Measurements from ENCODE around the gene LRIG3.

Gene LRIG3

DNA sequence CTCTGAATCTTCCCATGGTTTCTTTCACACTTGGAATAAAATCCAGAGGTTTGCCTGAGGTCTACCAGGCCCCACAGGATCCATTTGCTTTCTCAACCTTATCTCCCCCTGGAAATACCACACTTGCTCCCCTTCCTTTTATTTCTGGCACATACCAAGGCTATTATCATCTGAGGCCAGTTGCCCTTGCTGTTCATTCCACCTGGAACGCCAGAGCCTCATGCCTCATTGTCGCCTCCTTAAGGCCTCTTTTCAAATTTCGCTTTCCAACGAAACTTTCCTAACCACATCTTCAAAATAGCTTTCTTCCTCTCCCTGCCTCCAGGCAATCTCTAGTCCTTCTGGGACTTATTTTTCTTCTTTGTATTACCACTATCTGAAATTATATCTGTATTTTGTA lies 11.2 kb upstream of the LRIG3 start:
- no peak for DNase-seq

DNA sequence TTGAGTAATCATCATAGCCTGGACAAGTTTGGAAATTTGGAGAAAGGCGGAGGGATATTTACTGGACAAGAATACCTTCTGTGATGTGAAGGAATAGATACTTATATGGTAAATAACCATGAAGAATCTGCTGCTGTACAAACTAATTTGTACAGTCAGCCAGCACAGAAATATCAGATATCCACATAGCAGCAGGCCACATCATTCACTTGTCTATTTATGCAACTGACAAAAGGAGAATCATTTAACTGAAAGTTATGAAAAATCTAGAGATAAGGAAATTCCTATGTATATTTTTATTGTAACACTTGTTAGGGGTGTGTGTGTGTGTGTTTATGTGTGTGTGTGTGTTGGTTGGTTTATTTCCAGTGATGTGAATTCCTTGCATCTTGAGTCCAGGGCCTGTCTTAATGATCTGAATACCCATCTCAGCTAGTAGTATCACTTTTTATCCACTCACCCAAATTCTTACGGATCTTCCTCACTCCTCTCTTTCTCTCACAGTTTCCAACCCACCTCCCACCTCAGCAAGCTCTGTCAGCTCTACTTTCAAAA lies 10.5 kb upstream of the LRIG3 start:
- no peak for DNase-seq

DNA sequence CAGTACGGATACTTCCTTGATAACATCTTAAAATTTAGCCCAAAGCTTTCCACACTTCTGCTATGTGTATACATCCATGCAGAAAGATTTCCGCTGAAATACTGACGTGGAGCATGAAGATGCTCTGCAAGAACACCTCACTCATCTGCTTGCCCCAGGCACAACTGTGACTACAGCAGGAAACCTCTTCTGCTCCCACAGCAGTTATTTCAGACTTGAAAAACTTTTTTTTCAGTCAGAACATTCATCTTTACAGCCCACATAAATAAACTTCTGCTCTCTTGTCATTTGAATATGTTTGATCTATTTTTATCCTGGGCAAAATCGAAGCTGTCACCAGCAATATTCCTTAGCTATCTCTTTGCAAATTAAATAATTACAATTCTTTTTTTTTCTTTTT lies 6.8 kb upstream of the LRIG3 start:
- no peak for DNase-seq

DNA sequence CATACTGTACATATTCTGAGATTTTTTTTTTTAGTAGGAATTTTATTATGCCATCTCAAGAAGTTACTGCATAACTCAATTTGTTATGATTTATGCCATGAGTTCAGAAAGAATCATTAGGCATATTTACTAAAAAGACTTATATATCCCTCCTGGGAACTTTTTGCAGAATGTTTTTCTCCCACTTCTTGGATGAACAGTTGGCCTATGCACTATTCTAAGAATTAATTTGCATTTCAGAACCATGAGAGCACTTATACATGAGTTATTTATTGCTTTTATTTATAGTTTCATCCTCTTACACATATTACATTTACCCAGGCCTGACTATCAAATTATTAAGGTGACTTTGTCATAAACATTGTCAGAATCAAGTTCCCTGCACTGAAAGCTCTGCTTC lies 6.3 kb upstream of the LRIG3 start:
- no peak for DNase-seq

DNA sequence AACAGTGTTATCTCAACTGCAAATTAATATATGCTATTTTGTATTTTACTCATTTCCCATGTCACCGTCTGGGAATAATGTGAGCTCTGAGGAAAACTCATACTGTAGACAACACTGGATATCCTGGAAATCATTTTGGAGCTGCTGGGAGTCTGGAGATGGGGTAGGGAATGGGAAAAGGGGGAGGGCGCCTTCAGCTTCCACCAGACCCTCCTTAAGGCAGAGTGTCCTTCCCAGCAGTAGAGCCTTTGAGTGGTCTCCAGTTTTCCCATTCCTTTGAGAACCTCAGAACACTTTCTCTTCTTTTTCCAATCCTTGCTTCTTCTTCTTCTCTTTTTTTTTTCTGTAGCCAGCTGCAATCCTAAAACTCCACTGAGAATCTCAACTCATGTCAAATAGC lies 5.4 kb upstream of the LRIG3 start:
- no peak for DNase-seq

DNA sequence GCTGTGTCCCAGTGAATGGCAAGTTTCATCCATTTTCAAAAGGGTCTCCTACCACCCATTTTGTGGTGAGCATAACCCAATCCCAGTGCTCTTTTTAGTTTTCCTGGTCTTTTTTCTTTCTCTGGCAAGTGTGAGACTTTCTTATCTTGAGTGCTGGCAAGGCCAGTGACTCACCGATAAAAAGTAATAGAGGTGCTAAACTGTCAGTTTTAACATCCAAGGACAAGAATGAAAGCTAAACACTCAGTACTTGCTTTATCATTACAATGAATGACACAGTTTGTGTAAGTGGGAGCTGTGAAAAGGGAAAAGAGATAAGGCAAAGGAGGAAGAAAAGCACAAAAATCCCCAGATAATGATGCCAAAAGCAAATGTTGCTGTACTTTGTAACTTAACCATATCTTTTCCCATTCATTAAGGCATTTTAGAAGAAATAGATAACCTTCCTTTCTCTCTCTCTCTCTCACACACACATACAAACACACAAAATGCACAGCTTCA lies 4.9 kb upstream of the LRIG3 start:
- DNase-seq, result no peak

DNA sequence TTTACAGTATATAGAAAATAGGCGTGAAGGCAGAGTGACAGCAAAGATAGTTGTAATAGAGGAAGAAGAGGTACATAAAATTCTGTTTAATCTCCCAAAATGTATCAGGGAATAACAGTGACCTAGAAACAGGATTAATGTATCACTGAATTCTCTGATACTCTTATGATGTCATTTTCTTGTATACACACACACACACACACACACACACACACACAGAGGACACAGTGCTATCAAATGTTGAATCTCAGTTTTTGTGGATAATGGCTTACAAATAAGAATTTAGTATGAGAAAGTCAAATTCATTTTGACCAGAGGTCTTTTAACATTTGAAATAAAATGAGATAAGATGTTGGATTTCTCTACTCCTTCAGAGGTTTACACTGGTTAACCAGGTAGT lies 4.3 kb upstream of the LRIG3 start:
- no peak for DNase-seq

DNA sequence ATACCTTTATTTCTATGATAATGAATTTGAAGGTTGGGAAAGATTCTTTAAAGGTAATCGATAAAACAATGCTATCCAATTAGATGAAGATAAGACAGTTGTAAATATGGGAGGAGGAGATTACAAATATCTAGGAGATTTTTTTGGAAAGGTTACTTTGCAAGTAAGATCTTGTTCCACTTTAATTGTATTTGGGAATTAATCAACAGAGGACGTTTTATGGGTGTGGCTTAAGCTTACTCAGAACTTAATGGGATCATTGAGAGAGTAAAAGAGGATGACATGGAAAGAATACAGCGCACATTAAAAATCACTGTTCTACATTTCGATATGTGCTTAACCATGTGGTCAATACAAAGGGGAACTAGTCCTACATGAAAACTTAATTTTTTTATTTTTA lies 3.5 kb upstream of the LRIG3 start:
- no peak for DNase-seq

DNA sequence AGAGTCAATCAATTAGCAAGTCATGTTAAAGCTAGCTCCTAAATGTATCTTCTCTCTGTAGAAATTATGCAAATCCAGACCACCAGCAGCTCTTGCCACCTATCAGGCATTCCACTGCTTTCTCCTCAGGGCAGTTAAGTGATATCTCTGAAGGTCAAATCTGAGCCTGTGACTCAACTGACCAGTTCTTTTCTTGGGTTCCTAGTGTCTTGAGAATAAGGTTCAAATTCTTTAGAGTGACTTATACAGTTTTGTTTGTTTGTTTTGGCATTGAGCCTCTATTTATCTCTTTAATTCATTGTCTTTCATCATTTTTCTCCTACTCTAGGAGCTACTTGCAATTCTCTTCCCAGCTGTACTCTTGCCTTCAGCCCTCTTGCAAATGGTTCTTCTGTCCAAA lies 2.5 kb upstream of the LRIG3 start:
- no peak for DNase-seq

DNA sequence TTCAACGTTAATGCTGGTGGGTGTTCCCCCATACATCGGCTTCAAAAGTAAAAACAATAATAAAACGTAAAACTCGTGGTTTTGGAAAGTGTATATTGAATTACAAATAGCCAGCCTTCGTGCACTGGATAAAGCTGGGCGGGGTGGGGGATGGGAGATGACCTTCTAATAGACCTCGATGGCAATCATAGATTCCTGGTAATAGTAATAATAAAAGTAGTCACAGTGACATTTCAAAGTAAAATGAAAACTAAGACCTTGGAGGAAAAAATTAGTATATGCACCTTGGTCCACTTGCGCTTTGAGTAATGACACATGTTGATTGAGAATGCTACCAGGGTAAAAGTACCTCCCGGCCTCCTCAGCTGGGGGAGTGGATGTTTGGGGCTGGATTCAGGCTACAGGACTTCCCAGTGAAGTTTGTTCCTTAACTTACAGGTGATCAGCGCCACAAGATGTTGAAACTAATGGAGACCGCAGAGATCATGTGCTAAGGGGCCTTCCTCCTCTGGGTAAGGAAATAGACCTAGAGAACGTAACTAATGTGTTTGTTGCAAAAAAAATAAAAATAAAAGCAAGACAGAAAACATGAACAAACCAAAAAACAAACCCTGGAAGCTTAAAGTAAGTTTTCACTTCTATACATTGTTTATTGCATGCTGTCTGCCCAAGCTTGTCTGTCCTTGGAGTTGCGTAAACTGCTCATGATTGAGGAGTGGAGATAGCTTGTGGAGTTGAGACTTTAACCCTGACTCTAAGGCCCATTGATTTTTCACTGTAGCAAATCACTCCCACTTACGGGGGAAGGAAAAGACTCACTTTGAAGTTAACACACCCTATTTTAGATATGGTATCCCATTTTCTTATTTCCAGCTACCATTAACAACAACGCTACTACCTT lies 907 bp upstream of the LRIG3 start:
- DNase-seq, result no peak

DNA sequence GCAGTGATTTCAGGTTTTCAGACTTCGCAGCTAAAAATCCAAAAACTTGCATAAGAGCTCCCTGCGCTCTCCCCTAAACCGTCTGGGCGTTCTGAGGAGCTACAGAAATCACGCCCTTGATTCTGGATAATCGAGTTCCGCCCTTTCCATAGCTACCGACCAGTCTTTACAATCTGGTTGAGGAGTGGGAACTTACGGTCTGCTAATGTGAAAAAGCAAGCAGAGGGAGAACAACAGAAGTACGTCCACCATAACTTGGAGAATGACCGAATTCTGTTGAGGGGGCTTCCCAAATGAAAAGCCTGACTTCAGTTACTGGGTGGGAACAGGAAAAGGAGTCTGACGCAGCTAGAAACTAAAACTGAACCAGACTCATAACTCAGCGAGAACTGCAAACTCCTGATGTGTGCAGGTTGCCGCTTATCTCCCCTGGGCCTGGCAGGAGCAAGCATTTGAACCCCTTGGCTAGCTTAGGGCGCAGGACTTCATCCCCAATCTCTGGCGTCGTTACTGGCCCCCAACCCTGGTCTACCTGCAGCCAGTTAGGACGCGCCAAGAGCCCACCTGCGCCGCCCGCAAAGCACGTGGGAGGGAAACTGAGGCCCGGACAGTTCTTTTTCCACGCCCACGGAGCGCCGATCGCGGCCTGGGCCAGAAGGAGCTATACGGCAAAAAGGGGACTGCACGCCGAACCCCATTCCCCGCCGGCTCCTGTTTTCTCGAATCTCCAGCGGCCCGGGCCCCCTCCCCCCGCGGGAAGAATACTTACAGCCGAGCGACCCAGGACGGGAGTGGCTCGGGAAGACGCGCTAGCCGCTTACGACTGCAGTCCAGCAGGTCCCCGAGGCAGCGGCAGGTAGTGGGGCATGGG lies 838 bp downstream of the LRIG3 start:
- peak in 15 of 56 donors; percentile 10 to 69 (median 49) for DNase-seq

DNA sequence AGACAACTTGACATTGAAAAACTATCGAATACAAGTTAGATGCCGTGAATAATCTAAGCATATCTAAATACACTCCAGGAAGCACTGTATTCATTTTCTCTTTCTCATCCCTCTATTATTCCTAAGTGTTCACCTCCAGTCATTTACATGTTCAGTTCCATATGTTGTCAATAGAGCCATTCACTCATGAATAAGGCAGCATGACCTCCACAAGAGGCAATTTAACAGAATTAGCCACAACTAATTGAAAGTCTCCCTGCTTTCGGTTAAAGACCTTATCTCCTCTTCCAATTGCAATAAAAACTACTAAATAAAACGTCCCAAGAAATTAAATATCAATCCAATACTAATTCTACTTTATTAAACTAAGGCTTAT lies 1.8 kb downstream of the LRIG3 start:
- DNase-seq, result no peak

DNA sequence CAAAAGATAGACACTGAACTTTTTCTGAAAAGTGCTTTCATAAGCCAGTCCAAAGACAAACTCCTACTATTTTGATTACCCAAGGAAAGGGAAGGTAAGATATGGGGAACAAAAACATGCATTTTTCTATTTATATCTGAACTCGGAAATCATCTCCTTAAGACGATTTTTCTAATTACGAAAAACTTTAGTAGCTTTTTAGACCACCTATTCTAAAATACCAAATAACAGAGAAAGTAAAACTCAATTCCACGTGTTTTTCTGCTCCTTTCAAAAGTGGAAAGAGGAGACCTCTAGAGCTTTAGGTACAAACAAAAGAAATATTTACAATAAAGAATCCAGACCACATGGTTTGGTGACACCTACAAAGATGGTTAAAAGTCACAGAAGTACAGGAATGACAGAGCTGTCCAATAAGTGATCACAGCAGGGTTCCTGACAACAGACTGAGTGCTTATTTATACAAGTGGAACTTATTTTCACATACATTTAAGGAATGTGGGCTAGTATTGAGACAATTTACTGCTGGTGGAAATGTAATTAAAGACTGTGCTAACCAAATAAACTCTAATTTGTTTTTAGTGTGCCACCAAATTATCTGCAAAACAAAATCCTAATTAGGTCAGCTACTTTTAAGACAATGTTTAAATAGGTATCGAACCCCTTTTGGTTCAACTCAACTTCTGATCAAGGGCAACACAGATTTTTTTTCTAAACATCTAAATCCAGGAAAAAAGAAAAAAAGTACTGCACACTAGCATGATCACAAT lies 2.4 kb downstream of the LRIG3 start:
- no peak for DNase-seq

DNA sequence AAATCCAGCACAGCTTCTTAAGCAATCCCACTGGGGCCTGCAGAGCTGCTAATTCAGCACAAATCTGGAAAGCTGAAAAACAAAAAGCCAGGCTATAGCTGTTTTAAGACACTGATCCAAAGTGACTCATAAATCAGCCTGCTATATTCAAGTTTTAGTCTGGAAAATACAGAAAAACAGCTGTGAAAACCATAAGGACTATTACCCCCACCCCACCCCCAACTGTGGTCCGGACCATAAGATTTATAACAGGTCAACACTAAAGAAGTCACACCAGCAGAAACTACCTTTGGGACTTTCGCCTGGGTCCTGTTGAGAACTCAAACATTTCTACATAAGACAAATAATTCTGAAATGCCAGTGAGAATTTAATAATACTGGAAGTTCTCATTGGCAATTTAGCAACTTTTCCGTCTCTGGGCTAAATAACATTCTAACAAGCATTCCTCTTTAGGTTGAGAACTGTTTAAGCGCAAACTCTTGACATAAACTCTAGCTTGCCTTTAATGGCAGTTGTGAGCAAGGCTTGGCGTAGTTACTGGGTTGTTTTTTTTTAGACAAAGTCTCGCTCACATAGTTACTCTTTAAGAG lies 3.3 kb downstream of the LRIG3 start:
- DNase-seq, result no peak

DNA sequence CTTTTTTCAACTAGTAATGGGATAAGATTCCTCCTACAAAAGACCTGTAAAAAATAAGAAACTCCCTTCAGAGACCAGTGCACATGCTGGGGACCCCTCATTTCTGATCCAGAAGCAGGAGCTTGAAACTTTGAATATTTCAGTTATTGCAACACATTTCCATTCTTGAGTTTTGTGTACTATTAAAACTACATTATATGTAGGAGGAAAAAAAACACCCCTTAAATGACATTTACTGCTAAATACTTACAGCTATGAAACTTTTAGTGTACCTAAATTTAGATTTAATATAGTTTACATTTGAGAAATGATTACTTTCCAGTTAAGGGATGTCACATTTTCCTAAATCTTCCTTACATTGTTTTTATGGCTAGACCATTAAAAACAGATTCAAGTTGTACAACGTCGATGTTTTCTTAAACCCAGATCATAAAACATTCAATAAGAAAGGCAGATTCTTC lies 4.1 kb downstream of the LRIG3 start:
- DNase-seq, result no peak

DNA sequence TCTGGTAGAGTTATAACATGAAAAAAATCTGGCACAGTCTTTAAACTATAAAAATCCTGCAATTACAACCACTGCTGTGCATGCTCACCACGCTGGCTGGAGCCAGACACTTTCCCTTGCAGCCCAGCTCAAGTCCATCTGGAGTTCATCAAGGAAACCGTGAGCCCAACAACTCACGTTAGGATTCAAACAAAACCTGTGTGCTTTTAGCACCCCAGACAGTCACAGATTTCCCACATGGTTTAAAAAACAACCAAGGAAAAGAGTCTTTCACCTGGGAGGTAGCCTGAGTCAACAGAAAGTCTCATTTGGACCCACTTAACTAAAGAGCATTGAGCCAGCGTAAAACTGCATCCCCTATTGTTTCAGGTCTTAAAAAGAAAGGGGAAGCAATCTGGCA lies 4.7 kb downstream of the LRIG3 start:
- peak in 6 of 56 donors; percentile 1 to 18 (median 15) for DNase-seq

DNA sequence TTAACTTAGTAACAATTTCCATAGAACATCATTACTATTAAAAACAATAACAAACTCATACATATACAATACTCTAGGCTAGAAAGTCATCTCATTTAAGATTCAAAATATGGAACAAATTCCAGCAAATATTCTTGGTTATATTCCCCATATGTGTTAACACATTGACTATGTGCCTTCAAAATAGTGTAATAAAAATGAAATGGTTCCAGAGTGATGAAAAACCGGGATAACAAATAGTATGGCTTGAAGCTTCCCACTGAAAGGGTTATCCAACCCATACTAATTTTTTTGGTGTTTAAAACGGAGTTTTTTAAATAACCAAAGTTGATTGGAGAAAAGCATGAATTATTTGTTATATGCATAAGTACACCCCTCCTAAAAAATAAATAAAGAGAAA lies 5.3 kb downstream of the LRIG3 start:
- DNase-seq, result no peak

DNA sequence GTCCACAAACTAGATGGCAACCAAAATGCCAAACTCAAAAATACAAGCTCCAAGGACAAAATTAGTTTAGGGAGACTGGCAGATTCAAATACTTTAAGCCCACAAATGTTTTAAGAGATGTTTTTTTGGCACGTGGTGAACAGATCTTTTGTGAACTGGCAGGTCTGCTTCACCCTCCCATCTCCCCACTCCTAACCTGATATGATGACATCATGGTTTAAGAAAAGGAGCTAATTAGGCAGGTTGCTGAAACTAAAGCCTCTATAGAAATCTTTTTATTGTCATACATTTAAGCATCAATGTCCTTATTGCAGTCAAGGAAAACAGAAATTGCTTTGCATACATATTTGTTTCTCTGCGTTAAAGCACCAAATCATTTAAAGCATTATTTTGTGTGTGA lies 5.8 kb downstream of the LRIG3 start:
- no peak for DNase-seq

DNA sequence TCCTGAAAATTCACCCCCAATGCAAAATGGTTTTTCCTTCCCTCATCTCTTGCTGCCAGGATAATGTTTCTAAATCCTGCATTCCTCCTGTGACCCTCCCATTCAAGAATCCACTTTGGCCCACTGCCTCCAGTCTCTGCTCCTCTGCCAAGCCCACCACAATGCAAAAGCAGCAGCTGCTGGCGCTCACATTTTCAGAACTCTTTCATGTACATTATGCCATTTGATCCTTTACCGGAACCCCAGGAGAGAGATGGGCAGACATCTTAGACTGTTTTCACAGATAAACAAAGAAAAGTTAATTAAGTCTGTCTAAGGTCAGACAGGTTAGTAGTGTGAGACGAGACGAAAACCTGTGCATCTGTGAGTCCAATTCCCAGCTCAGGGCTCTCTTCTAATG lies 12.9 kb downstream of the LRIG3 start:
- no peak for DNase-seq

DNA sequence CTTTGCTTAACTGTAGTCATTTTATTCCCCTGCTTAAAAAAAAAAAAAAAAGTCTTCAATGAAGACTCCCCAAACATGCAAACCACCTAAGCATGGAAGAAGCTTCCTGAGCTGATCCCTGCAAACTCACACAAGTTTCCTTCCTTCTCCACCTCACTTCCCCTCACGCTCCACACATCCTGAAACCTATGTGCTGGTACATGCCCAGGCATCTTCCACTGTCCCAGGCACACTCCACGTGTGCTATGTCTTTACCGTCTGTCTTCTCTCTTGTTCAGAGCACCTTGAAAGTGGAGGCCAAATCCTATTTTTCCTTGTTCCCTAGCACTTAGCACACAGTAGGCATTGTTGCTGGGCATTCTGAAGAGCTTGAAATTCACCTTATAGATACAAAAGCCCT lies 13.4 kb downstream of the LRIG3 start:
- no peak for DNase-seq

DNA sequence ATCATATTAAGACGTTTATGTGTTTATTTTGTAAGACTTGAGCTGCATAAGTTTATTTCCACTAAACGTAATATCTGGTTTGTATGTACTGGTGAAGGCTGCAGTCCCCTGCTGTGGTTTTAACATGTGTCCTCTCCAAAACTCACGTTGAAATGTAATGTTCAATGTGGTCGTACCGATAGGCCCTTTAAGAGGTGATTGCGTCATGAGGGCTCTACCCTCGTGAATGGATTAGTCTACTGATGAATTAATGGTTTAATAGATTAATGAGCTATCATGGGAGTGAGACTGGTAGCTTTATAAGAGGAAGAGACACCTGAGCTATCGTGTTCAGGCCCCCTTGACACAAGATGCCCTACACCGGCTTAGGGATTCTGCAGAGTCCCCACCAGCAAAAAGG lies 14.9 kb downstream of the LRIG3 start:
- DNase-seq, result no peak

Measured in amygdala (tissue), 56 donors.